Spleen (tissue), 11 donors: ENCODE results near the gene NFIB. TPM values are rescaled to one million over a fixed set of nuclear protein-coding genes. Genes with fewer than 3 reads are reported as not detected.

Experiments used
- DNase-seq: peaks from one replicate; pipeline ENCODE4 v3.0.0-alpha.2; 2020
- H3K27ac ChIP-seq, 8 donors: fragments of 200-600 bp; sonication (generic) in 7 of 8; 1 replicate in 4 of 8; 2 replicates in 4 of 8; pipeline versions ENCODE4 v1.5.0 to v1.8.0; 2016 to 2021; ENCODE audit warnings: inconsistent platforms in 4 of 8, mild to moderate bottlenecking in 4 of 8, moderate library complexity in 1 of 8
- H3K27me3 ChIP-seq, 7 donors: fragments of 200-600 bp; sonication (generic) in 6 of 7; replicated peaks in 1 of 7; 1 replicate in 4 of 7; 2 replicates in 3 of 7; pipeline versions ENCODE4 v1.5.0 to v1.8.0; 2016 to 2021; ENCODE audit warnings: inconsistent platforms in 3 of 7, mild to moderate bottlenecking in 1 of 7
- H3K36me3 ChIP-seq, 6 donors: fragments of 200-600 bp; sonication (generic) in 5 of 6; 1 replicate in 4 of 6; 2 replicates in 2 of 6; pipeline versions ENCODE4 v1.5.0 to v1.8.0; 2016 to 2021; ENCODE audit warnings: inconsistent platforms in 2 of 6
- H3K4me1 ChIP-seq, 6 donors: fragments of 200-600 bp; sonication (generic) in 5 of 6; 1 replicate in 3 of 6; 2 replicates in 3 of 6; pipeline versions ENCODE4 v1.5.0 to v1.8.0; 2016 to 2021; ENCODE audit warnings: inconsistent platforms in 3 of 6
- H3K4me3 ChIP-seq, 8 donors: fragments of 200-600 bp; sonication (generic) in 7 of 8; 1 replicate in 4 of 8; 2 replicates in 4 of 8; pipeline versions ENCODE4 v1.5.0 to v1.8.0; 2016 to 2021; ENCODE audit warnings: inconsistent platforms in 4 of 8, mild to moderate bottlenecking in 4 of 8, moderate library complexity in 2 of 8
- H3K9me3 ChIP-seq, 8 donors: fragments of 200-600 bp; sonication (generic) in 7 of 8; 1 replicate in 4 of 8; 2 replicates in 4 of 8; pipeline versions ENCODE4 v1.5.0 to v1.8.0; 2016 to 2021; ENCODE audit warnings: inconsistent platforms in 4 of 8
- POLR2A ChIP-seq, 3 donors: fragments of 450-650 bp; IDR thresholded peaks; one replicate each; pipeline ENCODE4 v1.5.1; 2017; ENCODE audit warnings: antibody characterized with exemption in 3 of 3, mild to moderate bottlenecking in 1 of 3
- POLR2AphosphoS5 ChIP-seq, 3 donors: sonication (generic); formaldehyde crosslinking; IDR thresholded peaks; one replicate each; pipeline ENCODE4 v1.5.1; 2017; ENCODE audit warnings: antibody characterized with exemption in 3 of 3
- WGBS, 5 donors: extraction: QIAGEN DNeasy Blood & Tissue Kit in 3 of 5; methylation state at CpG; one replicate each; pipeline versions ENCODE4 v1.1.5 to v1.1.7; 2013 to 2018; 5-methylcytosine and 5-hydroxymethylcytosine counted together
- intact Hi-C: fragments of 100-400 bp; cut with DNase I; formaldehyde crosslinking; loops from one replicate; pipeline ENCODE4 v1.15.0; 2023; ENCODE audit warnings: low total_unique reads
- polyA plus RNA-seq, 3 donors: library from polyadenylated mRNA; stranded (reverse); fragments of 200-250 nt; gene quantifications; one replicate each; pipeline ENCODE4 v1.2.1, GENCODE V29; 2013
- total RNA-seq, 7 donors: library from RNA; depleted of rRNA in 3 of 7; stranded (reverse); fragments of >200 nt in 3 of 7; fragmentation: NEBNext Ultra II Directional in 4 of 7; extraction: Animal tissue kit (Norgen Biotek cat#: 25700) in 4 of 7; gene quantifications; one replicate each; pipeline versions ENCODE4 v1.1.0 to v1.2.1, GENCODE V29; 2016 to 2021
- TF ChIP-seq, protein P1 (sequence below), 11 experiments: fragments of 200-600 bp in 7 of 11; fragments of 450-650 bp in 4 of 11; sonication (generic) in 4 of 11; IDR thresholded peaks in 8 of 11; conservative IDR thresholded peaks in 3 of 11; 1 replicate in 7 of 11; 2 replicates in 4 of 11; pipeline versions ENCODE4 v1.4.0 to v1.8.0; 2016 to 2021; ENCODE audit warnings: antibody characterized with exemption in 11 of 11, inconsistent platforms in 4 of 11, mild to moderate bottlenecking in 1 of 11
- donor health status: healthy with polysubstance abuse.
- donor health status: DM: no; HTN: no; CAD: no; lungs with moderate emphysema.
- donor health status: DM: no; HTN: no; CAD: no.
- donor health status: Bipolar disorder and iron deficiency.
- donor health status: healthy.
- donor health status: DM: no; HTN: no; CAD: no.
- donor health status: DM: yes; HTN: yes; CAD: no.

NFIB gene
- total and polyA plus RNA-seq, 10 donors: 3.6 to 96.8 (median 48.4) TPM

DNA sequence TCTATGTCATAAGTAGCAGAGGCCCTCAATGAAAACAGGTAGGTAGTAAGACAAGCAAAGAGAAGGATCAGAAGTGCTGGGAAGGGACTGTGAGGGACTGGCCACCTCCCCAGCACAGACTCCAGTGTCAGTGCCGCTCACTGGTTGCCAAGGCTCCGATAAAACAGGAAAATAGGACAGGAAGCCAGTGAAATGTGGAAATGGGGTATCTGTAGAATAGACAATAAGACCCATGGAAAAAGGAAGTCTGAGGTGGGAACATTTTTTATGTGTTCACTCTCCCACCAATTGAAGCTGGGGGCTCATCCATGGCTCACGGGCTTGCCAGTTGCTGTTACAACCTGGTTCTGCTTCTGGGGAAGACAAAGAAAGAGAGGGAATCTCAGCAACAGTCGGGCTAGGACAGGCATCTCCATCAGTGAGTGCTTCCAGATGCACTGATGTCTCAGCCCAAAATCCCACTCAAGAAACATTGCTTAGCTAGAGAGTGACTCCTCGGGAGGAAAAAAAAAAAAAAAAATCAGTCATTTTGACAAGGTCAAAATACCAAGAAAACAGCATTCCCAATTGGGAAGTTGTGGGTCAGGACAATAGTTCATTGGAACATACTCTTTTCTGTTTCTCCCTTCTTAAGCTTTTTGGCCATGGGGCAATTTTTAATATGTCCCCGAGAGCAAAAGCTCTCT is 27.6 kb upstream of the NFIB start:
- intact Hi-C loops: no loop called here
- Histone ChIP-seq H3K4me1 (peaks cover 0 to 4% (median 0%) of the 10 kb centered on the region in 6 donors), H3K27ac (no peak overlapping the region), H3K27me3 (peaks cover 0 to 76% (median 30%) of the 10 kb centered on the region in 7 donors), H3K9me3 (no peaks in the 10 kb centered on the region), H3K36me3 (no peaks in the 10 kb centered on the region), H3K4me3 (no peak overlapping the region)
- DNase-seq: no peak
- 28 to 47% (median 30%) methylated on average over 6 of the region's 6 CpGs for WGBS, 5 donors
- TF ChIP-seq POLR2AphosphoS5 (IDR thresholded peaks at IDR 0.05) (no peak), POLR2A (IDR thresholded peaks at IDR 0.05) (no peak)
- TF ChIP-seq, protein P1, sequence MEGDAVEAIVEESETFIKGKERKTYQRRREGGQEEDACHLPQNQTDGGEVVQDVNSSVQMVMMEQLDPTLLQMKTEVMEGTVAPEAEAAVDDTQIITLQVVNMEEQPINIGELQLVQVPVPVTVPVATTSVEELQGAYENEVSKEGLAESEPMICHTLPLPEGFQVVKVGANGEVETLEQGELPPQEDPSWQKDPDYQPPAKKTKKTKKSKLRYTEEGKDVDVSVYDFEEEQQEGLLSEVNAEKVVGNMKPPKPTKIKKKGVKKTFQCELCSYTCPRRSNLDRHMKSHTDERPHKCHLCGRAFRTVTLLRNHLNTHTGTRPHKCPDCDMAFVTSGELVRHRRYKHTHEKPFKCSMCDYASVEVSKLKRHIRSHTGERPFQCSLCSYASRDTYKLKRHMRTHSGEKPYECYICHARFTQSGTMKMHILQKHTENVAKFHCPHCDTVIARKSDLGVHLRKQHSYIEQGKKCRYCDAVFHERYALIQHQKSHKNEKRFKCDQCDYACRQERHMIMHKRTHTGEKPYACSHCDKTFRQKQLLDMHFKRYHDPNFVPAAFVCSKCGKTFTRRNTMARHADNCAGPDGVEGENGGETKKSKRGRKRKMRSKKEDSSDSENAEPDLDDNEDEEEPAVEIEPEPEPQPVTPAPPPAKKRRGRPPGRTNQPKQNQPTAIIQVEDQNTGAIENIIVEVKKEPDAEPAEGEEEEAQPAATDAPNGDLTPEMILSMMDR (IDR thresholded peaks at IDR 0.05 in 8 of 11, conservative IDR thresholded peaks at IDR 0.05 in 3 of 11): no peak

DNA sequence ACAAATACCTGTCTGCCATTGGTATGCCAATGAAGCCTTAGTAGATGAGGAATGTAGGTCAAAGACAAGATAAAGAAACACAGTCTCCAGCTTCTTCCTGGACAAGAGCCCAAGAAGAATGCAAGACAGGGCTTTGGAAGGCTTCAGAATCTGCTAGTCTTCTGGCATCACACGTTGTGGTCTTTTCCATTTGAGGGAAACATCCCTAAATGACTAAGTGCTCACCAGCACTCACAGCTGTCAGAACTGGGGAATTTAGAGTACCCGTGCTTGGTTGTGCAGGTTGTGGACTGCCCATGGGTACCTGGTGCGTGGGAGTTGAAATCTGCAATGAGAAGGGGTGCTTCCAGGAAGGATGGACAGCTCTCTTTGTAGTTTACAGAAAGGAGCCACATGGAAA is 27.1 kb upstream of the NFIB start:
- H3K36me3 ChIP-seq: no peaks in the 10 kb centered on the region
- no peak overlapping the region for H3K4me3 ChIP-seq
- intact Hi-C loops: no loop called here
- H3K27me3 ChIP-seq: peaks cover 0 to 76% (median 24%) of the 10 kb centered on the region in 7 donors
- H3K9me3 ChIP-seq: no peaks in the 10 kb centered on the region
- no peak for DNase-seq
- WGBS, 5 donors: 61 to 79% (median 70%) methylated on average over 3 of the region's 3 CpGs
- H3K4me1 ChIP-seq: no peaks in the 10 kb centered on the region
- TF ChIP-seq, protein P1 (IDR thresholded peaks at IDR 0.05 in 8 of 11, conservative IDR thresholded peaks at IDR 0.05 in 3 of 11): no peak
- no peak for TF ChIP-seq POLR2AphosphoS5 (IDR thresholded peaks at IDR 0.05)
- TF ChIP-seq POLR2A (IDR thresholded peaks at IDR 0.05): no peak
- no peak overlapping the region for H3K27ac ChIP-seq

DNA sequence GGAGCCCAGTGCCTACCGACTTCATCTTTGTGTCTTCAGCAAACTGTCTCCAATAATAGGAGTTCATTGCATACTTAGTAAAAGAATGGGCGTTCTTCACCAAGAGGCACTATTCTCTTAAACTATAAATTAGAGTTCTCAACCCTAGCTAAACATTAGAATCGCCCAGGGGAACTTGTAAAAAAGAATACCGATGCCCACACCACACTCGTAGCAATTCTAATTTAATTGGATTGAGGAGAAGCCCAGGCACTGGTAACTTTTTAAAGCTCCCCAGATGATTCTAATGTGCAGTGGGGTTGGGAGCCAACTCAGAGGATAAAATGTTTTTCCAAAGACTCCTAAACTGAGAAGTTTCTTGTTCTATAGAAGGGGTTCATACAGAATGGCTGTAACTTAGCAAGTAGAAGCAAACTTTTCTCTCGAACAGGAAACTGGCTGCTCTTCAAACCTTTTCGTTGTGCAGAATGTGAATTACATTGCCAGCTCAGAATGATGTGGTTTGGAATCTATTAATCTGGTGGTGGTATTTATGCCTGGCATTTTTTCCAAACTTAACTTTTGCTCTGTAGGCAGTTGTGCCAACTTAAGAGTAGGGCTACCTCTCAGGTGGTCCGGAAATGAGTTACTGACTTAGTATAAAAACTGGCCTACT is 26.4 kb upstream of the NFIB start:
- Histone ChIP-seq H3K4me1 (no peaks in the 10 kb centered on the region), H3K27ac (no peak overlapping the region), H3K36me3 (no peaks in the 10 kb centered on the region), H3K4me3 (no peak overlapping the region), H3K9me3 (no peaks in the 10 kb centered on the region), H3K27me3 (peaks cover 0 to 69% (median 18%) of the 10 kb centered on the region in 7 donors)
- intact Hi-C loops: no loop called here
- DNase-seq: no peak
- WGBS, 5 donors: 76 to 82% (median 78%) methylated on average over 8 of the region's 8 CpGs
- no peak for TF ChIP-seq POLR2AphosphoS5 (IDR thresholded peaks at IDR 0.05)
- no peak for TF ChIP-seq POLR2A (IDR thresholded peaks at IDR 0.05)
- TF ChIP-seq, protein P1 (IDR thresholded peaks at IDR 0.05 in 8 of 11, conservative IDR thresholded peaks at IDR 0.05 in 3 of 11): no peak

DNA sequence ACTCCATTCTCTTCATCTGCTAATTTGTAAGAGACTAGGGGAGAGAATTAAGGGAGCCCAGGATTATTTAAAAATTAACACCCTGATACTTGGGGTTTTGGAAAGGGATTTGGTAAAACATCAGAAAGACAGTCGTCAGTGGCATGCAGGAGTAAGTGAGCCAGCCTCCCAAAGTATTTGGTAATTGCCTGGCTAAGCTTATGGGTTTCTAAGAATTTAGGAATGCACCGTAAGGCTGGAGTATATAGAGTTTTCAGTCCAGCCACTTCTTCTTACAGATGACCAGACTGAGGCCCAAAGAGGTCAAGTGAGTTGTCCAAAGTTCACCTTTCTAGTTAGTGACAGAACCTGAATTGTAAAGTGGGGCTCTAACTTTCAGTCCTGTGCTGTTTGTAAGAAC is 25.8 kb upstream of the NFIB start:
- Histone ChIP-seq H3K4me3 (no peak overlapping the region), H3K27ac (no peak overlapping the region), H3K27me3 (peaks cover 0 to 63% (median 12%) of the 10 kb centered on the region in 7 donors), H3K9me3 (no peaks in the 10 kb centered on the region), H3K36me3 (no peaks in the 10 kb centered on the region), H3K4me1 (no peaks in the 10 kb centered on the region)
- TF ChIP-seq POLR2AphosphoS5 (IDR thresholded peaks at IDR 0.05): no peak
- TF ChIP-seq, protein P1 (IDR thresholded peaks at IDR 0.05 in 8 of 11, conservative IDR thresholded peaks at IDR 0.05 in 3 of 11): no peak
- no peak for TF ChIP-seq POLR2A (IDR thresholded peaks at IDR 0.05)
- DNase-seq: no peak
- 80 to 95% (median 84%) methylated on average over 2 of the region's 2 CpGs for WGBS, 5 donors
- intact Hi-C loops: no loop called here
